AG09319 (cell line): Measurements from ENCODE around the gene CD160.
"Not testable (repeated sequence)": the region's sequence is repeated elsewhere in the genome, so short reads cannot be mapped to it uniquely, and the experiment has no call there.

ENCODE experiments used
- DNase-seq: peaks from one replicate; pipeline ENCODE4 v3.0.0-alpha.2; 2010; ENCODE audit warnings: low read depth; ENCODE audit errors: extremely low read depth
- TF ChIP-seq, protein P1 (sequence below): IDR thresholded peaks from 2 replicates; pipeline ENCODE4 v1.5.1; 2011; ENCODE audit warnings: low read depth, mild to moderate bottlenecking, inconsistent platforms, low read length, moderate library complexity

Gene CD160

GRCh38 chr1:145751491-145752037, 32.3 kb downstream of the CD160 start:
- peak; percentile 88 for DNase-seq
- TF ChIP-seq, protein P1, sequence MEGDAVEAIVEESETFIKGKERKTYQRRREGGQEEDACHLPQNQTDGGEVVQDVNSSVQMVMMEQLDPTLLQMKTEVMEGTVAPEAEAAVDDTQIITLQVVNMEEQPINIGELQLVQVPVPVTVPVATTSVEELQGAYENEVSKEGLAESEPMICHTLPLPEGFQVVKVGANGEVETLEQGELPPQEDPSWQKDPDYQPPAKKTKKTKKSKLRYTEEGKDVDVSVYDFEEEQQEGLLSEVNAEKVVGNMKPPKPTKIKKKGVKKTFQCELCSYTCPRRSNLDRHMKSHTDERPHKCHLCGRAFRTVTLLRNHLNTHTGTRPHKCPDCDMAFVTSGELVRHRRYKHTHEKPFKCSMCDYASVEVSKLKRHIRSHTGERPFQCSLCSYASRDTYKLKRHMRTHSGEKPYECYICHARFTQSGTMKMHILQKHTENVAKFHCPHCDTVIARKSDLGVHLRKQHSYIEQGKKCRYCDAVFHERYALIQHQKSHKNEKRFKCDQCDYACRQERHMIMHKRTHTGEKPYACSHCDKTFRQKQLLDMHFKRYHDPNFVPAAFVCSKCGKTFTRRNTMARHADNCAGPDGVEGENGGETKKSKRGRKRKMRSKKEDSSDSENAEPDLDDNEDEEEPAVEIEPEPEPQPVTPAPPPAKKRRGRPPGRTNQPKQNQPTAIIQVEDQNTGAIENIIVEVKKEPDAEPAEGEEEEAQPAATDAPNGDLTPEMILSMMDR: no peak

DNA sequence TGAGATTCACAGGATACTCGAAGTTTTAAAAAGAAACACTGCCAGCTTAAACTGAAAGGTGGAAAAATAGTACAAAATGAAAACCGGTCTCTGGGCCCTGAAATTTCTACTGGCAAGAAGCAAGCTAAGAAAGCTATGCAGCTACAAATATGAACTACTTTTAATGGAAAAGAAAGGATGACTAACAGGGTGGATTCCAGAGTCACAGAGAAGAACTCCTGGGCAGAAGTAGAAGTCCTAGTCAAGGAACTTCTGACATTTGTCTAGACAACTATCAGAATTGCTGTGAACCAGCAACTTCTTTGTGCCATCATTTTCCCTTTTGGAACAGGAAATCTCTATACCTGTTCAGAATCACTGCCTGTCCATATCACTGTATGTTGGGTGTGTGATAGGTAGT, 38.1 kb downstream of the CD160 start:
- DNase-seq: no peak
- TF ChIP-seq, protein P1: no peak

DNA sequence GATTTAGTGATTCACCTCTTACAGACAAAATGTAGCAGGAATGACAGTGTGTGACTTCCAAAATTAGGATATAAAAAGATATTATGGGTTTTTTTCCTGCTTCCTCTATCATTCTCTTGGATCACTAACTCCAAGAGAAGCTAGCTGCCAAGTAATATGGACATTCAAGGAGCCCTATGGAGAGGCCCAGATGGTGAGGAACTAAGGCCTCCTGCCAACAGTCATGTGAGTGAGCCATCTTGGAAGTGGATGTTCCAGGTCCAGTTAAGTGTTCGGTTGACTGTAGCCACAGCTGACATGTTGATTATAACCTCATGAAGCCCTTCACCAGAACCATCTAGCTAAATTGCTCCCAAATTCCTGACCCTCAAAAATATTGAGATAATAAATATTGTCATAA, 38.8 kb downstream of the CD160 start:
- TF ChIP-seq, protein P1: no peak

GRCh38 chr1:145758575-145758974, 39.3 kb downstream of the CD160 start:
- TF ChIP-seq, protein P1: no peak

More for the DNA sequence above, 38.8 kb downstream of the CD160 start:
- no peak for DNase-seq

GRCh38 chr1:145759721-145760120, 40.4 kb downstream of the CD160 start:
- TF ChIP-seq, protein P1: no peak
- no peak for DNase-seq

More at GRCh38 chr1:145758575-145758974, 39.3 kb downstream of the CD160 start:
- no peak for DNase-seq

DNA sequence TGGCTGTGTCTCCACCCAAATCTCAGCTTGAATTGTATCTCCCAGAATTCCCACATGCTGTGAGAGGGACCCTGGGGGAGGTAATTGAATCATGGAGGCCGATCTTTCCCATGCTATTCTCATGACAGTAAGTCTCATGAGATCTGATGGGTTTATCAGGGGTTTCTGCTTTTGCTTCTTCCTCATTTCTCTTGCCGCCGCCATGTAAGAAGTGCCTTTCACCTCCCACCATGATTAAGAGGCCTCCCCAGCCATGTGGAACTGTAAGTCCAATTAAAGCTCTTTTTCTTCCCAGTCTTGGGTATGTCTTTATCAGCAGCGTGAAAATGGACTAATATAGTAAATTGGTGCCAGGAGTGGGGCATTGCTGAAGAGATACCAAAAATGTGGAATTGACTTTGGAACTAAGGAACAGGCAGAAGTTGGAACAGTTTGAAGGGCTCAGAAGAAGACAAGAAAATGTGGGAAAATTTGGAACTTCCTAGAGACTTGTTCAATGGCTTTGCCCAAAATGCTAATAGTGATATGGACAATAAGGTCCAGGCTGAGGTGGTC, 41.2 kb downstream of the CD160 start:
- not testable (repeated sequence) for DNase-seq

- DNase-seq: not testable (repeated sequence)
Measured at GRCh38 chr1:145761498-145761897, 42.2 kb downstream of the CD160 start.

- DNase-seq: not testable (repeated sequence)
Measured at GRCh38 chr1:145762001-145762400, 42.7 kb downstream of the CD160 start.

- not testable (repeated sequence) for DNase-seq
Measured at GRCh38 chr1:145764231-145764940, 45.1 kb downstream of the CD160 start.

- not testable (repeated sequence) for DNase-seq
Measured at GRCh38 chr1:145765127-145765526, 45.8 kb downstream of the CD160 start.

GRCh38 chr1:145765585-145766360, 46.5 kb downstream of the CD160 start:
- DNase-seq: not testable (repeated sequence)

DNA sequence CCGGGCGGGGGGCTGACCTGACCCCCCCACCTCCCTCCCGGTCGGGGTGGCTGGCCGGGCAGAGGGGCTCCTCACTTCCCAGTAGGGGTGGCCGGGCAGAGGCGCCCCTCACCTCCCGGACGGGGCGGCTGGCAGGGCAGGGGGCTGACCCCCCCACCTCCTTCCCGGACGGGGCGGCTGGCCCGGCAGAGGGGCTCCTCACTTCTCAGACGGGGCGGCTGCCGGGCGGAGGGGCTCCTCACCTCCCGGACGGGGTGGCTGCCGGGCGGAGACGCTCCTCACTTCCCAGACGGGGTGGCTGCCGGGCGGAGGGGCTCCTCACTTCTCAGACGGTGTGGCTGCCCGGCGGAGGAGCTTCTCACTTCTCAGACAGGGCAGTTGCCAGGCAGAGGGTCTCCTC, 47.6 kb downstream of the CD160 start:
- not testable (repeated sequence) for DNase-seq

GRCh38 chr1:145768004-145768403, 48.7 kb downstream of the CD160 start:
- DNase-seq: not testable (repeated sequence)
